Neural crest cell (in vitro differentiated cells): ENCODE results near the gene MELTF. TPM values are rescaled to one million over a fixed set of nuclear protein-coding genes. Genes with fewer than 3 reads are reported as not detected.

Experiments
- DNase-seq: peaks from one replicate; pipeline ENCODE4 v3.0.0; 2021; ENCODE audit warnings: low read depth, mixed read lengths, low spot score
- H3K27ac Mint-ChIP-seq: one replicate; pipeline ENCODE4 v1.8.0; 2021; ENCODE audit warnings: mild to moderate bottlenecking, mixed read lengths; ENCODE audit not compliant: unreplicated experiment
- H3K27me3 Mint-ChIP-seq: 2 replicates; pipeline ENCODE4 v1.8.0; 2021; ENCODE audit warnings: low read depth, mild to moderate bottlenecking, mixed read lengths
- H3K36me3 Mint-ChIP-seq: 2 replicates; pipeline ENCODE4 v1.8.0; 2021; ENCODE audit warnings: low read depth, mild to moderate bottlenecking, mixed read lengths
- H3K4me1 Mint-ChIP-seq: 2 replicates; pipeline ENCODE4 v1.8.0; 2021; ENCODE audit warnings: mixed read lengths
- H3K4me3 Mint-ChIP-seq: one replicate; pipeline ENCODE4 v1.8.0; 2021; ENCODE audit warnings: mild to moderate bottlenecking, mixed read lengths
- H3K9me3 Mint-ChIP-seq: 2 replicates; pipeline ENCODE4 v1.8.0; 2021; ENCODE audit warnings: mixed read lengths
- total RNA-seq: library from RNA; stranded (reverse); gene quantifications from 2 replicates; pipeline ENCODE4 v1.2.1, GENCODE V29; 2021
- TF ChIP-seq, protein P1 (sequence below): fragments of 200-600 bp; sonication (generic); conservative IDR thresholded peaks from 2 replicates; pipeline ENCODE4 v1.5.0; 2021; ENCODE audit warnings: antibody characterized with exemption, mild to moderate bottlenecking

MELTF gene
- total RNA-seq, 1 donor from 2014 or later = 3.9 TPM

DNA sequence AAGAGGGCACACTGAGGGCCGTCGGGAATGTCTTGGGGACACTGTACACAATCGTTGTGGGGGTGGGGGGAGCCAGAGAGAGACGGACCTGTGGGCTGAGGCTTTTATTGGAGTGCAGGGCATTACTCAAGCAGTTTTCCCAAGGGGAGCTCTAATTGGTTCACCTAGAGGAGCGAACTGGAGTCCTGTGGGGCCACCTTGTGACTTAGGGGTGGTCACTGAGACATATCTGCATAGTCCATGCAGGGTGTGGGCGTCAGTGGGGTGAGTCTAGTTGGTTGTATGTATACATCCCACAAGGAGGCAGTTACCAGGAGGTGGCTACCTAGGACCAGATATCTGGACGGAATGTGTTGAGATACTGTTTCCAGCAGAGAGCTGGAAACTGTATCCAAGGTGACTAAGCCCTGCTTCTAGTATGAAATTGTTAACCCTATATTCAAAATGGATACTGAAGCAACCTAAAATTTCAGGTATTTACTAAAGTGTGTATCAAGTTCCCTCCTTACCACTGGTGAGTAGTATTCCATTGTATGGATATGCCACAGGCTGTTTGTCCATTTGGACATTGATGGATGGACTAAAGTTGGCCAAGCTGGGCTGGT is 58.4 kb downstream of the MELTF start:
- Mint-ChIP-seq H3K36me3 (peaks cover 2% of the 10 kb centered on the region), H3K27ac (no peak overlapping the region), H3K27me3 (peaks cover 35% of the 10 kb centered on the region), H3K4me3 (peak overlapping the region; percentile 89), H3K9me3 (no peaks in the 10 kb centered on the region), H3K4me1 (peaks cover 5% of the 10 kb centered on the region)
- DNase-seq = no peak
- TF ChIP-seq, protein P1, sequence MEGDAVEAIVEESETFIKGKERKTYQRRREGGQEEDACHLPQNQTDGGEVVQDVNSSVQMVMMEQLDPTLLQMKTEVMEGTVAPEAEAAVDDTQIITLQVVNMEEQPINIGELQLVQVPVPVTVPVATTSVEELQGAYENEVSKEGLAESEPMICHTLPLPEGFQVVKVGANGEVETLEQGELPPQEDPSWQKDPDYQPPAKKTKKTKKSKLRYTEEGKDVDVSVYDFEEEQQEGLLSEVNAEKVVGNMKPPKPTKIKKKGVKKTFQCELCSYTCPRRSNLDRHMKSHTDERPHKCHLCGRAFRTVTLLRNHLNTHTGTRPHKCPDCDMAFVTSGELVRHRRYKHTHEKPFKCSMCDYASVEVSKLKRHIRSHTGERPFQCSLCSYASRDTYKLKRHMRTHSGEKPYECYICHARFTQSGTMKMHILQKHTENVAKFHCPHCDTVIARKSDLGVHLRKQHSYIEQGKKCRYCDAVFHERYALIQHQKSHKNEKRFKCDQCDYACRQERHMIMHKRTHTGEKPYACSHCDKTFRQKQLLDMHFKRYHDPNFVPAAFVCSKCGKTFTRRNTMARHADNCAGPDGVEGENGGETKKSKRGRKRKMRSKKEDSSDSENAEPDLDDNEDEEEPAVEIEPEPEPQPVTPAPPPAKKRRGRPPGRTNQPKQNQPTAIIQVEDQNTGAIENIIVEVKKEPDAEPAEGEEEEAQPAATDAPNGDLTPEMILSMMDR = no peak

DNA sequence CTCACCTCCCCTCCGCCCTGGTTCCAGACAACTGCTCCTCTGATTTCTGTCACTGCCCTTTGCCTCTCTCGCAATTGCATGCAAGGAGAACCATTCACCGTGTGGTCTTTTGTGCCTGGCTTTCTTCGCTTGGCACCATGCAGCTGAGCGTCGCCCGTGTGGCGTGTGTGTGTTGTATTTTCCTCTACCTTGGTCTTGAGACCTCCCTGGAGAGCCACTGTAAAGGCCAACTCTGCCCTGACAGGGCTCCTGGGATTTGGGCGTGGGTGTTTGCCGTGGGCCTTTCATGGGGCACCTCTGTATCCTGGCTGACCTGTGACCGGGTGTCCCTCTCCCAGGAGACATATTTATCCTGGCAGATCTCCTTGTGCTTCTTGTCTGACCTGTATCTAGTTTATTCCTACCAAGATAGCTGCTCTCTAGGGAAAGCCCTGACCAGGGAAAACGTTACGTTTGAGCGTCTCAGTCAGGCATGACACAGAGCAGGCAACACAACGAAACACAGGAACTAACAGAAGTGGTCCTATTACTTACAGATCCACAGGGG is 59.0 kb downstream of the MELTF start:
- no peaks in the 10 kb centered on the region for H3K9me3 Mint-ChIP-seq
- peaks cover 41% of the 10 kb centered on the region for H3K27me3 Mint-ChIP-seq
- H3K27ac Mint-ChIP-seq = no peak overlapping the region
- TF ChIP-seq, protein P1 = no peak
- H3K4me3 Mint-ChIP-seq = peak overlapping the region; percentile 89
- peaks cover 5% of the 10 kb centered on the region for H3K4me1 Mint-ChIP-seq
- peaks cover 2% of the 10 kb centered on the region for H3K36me3 Mint-ChIP-seq
- no peak for DNase-seq

DNA sequence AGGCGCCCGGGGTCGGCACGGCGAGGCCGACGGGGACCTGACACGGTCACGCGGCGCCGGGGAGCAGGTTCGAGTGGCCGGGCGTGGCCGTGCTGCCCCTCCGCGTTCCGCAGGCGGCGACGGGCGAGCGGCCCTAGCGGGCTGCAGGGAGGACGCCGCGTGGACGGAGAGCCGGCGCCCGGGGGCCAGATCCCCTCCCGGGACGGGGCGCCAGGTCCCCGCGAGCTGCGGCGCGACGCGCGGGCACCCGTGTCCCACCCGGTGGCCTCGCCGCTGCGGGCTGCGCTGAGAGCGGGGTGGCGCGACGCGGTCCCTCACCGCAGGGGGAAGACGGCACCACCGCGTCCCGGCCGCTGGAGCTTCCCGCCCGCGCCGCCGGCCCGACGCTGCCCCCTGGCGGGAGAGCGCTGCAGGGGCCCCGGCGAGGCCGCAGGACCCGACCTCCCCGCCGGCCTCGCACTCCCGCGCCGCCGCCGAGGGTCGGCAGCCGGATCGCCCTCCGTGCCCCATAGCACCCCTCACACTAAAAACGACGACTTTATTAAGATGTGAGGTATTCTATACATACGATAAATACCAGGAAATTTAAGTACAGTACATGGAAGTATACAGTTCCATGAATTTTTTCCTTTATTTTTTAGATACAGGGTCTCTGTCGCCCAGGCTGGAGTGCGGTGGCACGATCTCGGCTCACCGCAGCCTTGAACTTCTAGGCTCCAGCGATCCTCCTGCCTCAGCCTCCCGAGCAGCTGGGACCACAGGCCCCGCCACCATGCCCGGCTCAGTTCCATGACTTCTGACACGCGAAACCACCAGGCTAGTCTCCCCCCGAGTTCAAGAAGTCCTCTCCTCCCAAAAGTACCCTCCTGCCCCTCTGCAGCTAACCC is 59.7 kb downstream of the MELTF start:
- peak overlapping the region; percentile 89 for H3K4me3 Mint-ChIP-seq
- no peak overlapping the region for H3K27ac Mint-ChIP-seq
- no peaks in the 10 kb centered on the region for H3K9me3 Mint-ChIP-seq
- H3K36me3 Mint-ChIP-seq = peaks cover 2% of the 10 kb centered on the region
- DNase-seq = peak; percentile 68
- TF ChIP-seq, protein P1 = peak; percentile 86
- H3K4me1 Mint-ChIP-seq = peaks cover 5% of the 10 kb centered on the region
- peaks cover 45% of the 10 kb centered on the region for H3K27me3 Mint-ChIP-seq

DNA sequence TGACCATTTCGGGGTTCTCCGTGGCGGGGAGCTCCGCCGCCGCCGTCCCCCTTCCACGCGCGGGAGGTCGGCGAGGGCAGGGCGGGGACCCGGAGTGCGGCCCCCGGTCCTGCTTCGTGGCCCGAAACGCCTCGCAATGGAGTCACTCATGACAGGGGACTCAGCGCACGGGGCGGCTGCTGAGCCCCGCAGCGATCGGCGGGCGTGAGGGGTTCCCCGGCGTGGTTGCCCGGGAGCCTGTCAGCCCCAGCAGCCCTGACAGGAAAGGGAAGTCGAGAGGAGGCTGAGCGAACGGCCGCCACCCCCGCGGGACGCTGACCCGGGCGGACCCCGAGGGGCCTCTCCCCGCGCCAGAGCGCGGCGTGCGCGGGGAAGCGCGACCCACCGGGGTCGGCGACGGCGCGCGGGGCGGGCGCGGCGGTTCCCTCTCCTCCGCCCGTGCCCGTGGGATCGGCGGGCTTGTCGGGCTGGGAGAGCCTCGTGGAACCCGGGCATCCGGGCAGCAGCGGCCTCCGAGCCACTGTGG is 60.4 kb downstream of the MELTF start:
- peaks cover 2% of the 10 kb centered on the region for H3K36me3 Mint-ChIP-seq
- H3K4me3 Mint-ChIP-seq = no peak overlapping the region
- H3K9me3 Mint-ChIP-seq = no peaks in the 10 kb centered on the region
- peaks cover 5% of the 10 kb centered on the region for H3K4me1 Mint-ChIP-seq
- no peak for DNase-seq
- H3K27ac Mint-ChIP-seq = no peak overlapping the region
- H3K27me3 Mint-ChIP-seq = peaks cover 48% of the 10 kb centered on the region
- TF ChIP-seq, protein P1 = no peak

DNA sequence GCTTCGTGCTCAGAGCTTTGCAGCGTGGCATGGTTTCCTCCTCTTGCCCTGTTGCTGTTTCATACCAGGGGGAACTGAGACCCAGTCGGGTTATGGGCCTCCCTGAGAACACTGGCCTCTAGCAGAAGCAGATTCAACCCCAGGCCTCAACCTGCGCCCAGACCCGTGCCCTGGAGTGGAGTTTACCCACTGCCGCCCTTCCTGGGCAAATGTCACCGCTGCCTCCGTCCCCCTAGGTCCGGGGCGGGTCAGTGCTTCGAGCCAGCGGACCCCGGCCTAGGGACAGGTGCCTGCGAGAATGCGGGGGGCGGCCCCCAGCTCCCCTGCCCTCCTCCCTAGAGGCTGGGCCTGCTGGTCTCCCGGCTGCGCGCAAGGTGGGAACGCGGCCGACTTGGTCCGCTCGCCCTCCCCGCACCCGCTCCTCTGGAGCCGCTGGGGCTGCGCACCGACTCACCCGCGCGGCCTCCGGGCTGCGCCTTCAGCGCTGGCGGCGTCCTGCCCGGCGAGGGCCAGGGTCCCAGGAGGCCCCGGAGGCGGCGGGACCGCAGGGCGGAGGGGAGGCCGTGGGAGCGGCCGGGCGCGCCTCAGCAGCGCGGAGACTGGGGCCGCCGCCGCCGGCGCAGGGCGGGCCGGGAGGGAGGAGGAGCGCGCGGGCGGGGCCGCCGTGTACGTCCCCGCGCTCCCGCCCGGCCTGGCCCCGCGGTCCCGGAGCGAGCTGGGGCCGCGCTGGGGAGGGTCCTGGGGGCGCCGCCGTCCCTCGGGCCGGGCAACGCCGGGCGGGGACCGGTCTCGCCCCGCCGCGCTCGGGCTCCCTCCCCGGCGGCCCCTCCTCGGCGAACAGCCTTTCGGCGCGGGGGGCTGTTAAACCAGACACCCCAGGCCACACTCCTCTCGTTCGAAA is 61.1 kb downstream of the MELTF start, which contains the start of gene PIGZ:
TSS of gene PIGZ (minus strand) at position 601 of the 901 bp plus-strand sequence. CDS start 16,802 bp downstream, outside the sequence.
- H3K4me1 Mint-ChIP-seq = peaks cover 5% of the 10 kb centered on the region
- H3K27me3 Mint-ChIP-seq = peaks cover 48% of the 10 kb centered on the region
- H3K4me3 Mint-ChIP-seq = peak within 1 kb of the TSS; percentile 74
- no peak within 1 kb of the TSS for H3K27ac Mint-ChIP-seq
- peaks cover 2% of the 10 kb centered on the region for H3K36me3 Mint-ChIP-seq
- no peak for DNase-seq
- TF ChIP-seq, protein P1 = no peak
- H3K9me3 Mint-ChIP-seq = no peaks in the 10 kb centered on the region
